ENCODE results near the gene CHERP.

- TF ChIP-seq POLR2AphosphoS5 (IDR thresholded peaks at IDR 0.05), result peak; percentile 81 to 89
- peak; percentile 23 to 90 (median 68) for TF ChIP-seq POLR2A (IDR thresholded peaks at IDR 0.05)
Observed at GRCh38 chr19:16542045-16542909, at the start of gene CHERP.

Data from upper lobe of left lung (tissue), 4 donors.